OCI-LY1 (cell line): ENCODE measurements around the gene BOLL.

ENCODE experiments used
- H2AFZ ChIP-seq: fragments of 200-600 bp; sonication (generic), shearing (Covaris generic); 2 replicates; pipeline ENCODE4 v1.6.0; 2014; ENCODE audit warnings: antibody characterized with exemption, mild to moderate bottlenecking, low read length
- H3F3A ChIP-seq: fragments of 200-600 bp; sonication (generic), shearing (Covaris generic); 2 replicates; pipeline ENCODE4 v1.6.0; 2014; ENCODE audit warnings: mild to moderate bottlenecking, antibody characterized with exemption, low read length, moderate library complexity; ENCODE audit not compliant: insufficient read depth
- H3K27ac ChIP-seq: fragments of 200-600 bp; sonication (generic); 2 replicates; pipeline ENCODE4 v1.5.1; 2014; ENCODE audit warnings: low read length, mixed run types, mild to moderate bottlenecking, low read depth; ENCODE audit not compliant: poor library complexity, severe bottlenecking
- H3K27me3 ChIP-seq: fragments of 200-600 bp; sonication (generic); 2 replicates; pipeline ENCODE4 v1.6.0; 2014; ENCODE audit warnings: antibody characterized with exemption, mild to moderate bottlenecking, low read length, moderate library complexity; ENCODE audit not compliant: insufficient read depth
- H3K36me3 ChIP-seq: fragments of 200-600 bp; sonication (generic); 2 replicates; pipeline ENCODE4 v1.6.1; 2014; ENCODE audit warnings: mild to moderate bottlenecking, antibody characterized with exemption, low read length, moderate library complexity, mixed read lengths; ENCODE audit not compliant: insufficient read depth
- H3K4me1 ChIP-seq: fragments of 200-600 bp; sonication (generic); 2 replicates; pipeline ENCODE4 v1.5.1; 2014; ENCODE audit warnings: mild to moderate bottlenecking, low read length, moderate library complexity; ENCODE audit not compliant: insufficient read depth, severe bottlenecking
- H3K4me2 ChIP-seq: fragments of 200-600 bp; sonication (generic), shearing (Covaris generic); 2 replicates; pipeline ENCODE4 v1.6.1; 2014; ENCODE audit warnings: low read length
- H3K4me3 ChIP-seq: fragments of 200-600 bp; sonication (generic); 2 replicates; pipeline ENCODE4 v1.5.1; 2014; ENCODE audit warnings: low read length, low read depth, mild to moderate bottlenecking, mixed read lengths; ENCODE audit not compliant: poor library complexity, severe bottlenecking
- H3K79me2 ChIP-seq: fragments of 200-600 bp; shearing (Covaris generic); 2 replicates; pipeline ENCODE4 v1.6.1; 2016; ENCODE audit warnings: mixed run types, low read length, mixed read lengths; ENCODE audit not compliant: insufficient read depth
- H3K9ac ChIP-seq: fragments of 200-600 bp; sonication (generic), shearing (Covaris generic); 2 replicates; pipeline ENCODE4 v1.6.1; 2014; ENCODE audit warnings: mild to moderate bottlenecking, low read length, mixed read lengths
- H3K9me2 ChIP-seq: fragments of 200-600 bp; sonication (generic), shearing (Covaris generic); 2 replicates; pipeline ENCODE4 v1.6.1; 2014; ENCODE audit warnings: low read depth, mild to moderate bottlenecking, low read length, mixed read lengths
- H3K9me3 ChIP-seq: fragments of 200-600 bp; shearing (Covaris generic); 2 replicates; pipeline ENCODE4 v1.6.1; 2014; ENCODE audit warnings: low read length, mixed read lengths
- H4K20me1 ChIP-seq: fragments of 200-600 bp; sonication (generic), shearing (Covaris generic); 2 replicates; pipeline ENCODE4 v1.6.0; 2016; ENCODE audit warnings: mild to moderate bottlenecking, low read length; ENCODE audit not compliant: insufficient read depth
- EZH2 ChIP-seq: fragments of 200-600 bp; sonication (generic), shearing (Covaris generic); IDR thresholded peaks from 2 replicates; pipeline ENCODE4 v1.8.0; 2017; ENCODE audit warnings: borderline replicate concordance, mixed run types, mild to moderate bottlenecking, antibody characterized with exemption, low read length, moderate library complexity, mixed read lengths
- TF ChIP-seq, protein P1 (sequence below): fragments of 200-600 bp; sonication (generic), shearing (Covaris generic); IDR thresholded peaks from 2 replicates; pipeline ENCODE4 v1.5.1; 2017; ENCODE audit warnings: mild to moderate bottlenecking, antibody characterized with exemption, low read length, moderate library complexity, mixed read lengths

BOLL gene

GRCh38 chr2:197804758-197805714, 19.9 kb upstream of the BOLL start:
- Histone ChIP-seq H3K36me3 (no peaks in the 10 kb centered on the region), H3K79me2 (no peaks in the 10 kb centered on the region), H4K20me1 (no peaks in the 10 kb centered on the region), H3K9me2 (no peaks in the 10 kb centered on the region), H3K27me3 (no peaks in the 10 kb centered on the region), H3K4me1 (peaks cover 6% of the 10 kb centered on the region), H3K9me3 (no peaks in the 10 kb centered on the region), H3K4me3 (peak overlapping the region; percentile 59), H3K4me2 (peak overlapping the region; percentile 64), H2AFZ (no peak overlapping the region), H3K9ac (no peak overlapping the region; the same call in 1 of the 2 replicates), H3F3A (no peaks in the 10 kb centered on the region), H3K27ac (no peak overlapping the region)
- TF ChIP-seq, protein P1, sequence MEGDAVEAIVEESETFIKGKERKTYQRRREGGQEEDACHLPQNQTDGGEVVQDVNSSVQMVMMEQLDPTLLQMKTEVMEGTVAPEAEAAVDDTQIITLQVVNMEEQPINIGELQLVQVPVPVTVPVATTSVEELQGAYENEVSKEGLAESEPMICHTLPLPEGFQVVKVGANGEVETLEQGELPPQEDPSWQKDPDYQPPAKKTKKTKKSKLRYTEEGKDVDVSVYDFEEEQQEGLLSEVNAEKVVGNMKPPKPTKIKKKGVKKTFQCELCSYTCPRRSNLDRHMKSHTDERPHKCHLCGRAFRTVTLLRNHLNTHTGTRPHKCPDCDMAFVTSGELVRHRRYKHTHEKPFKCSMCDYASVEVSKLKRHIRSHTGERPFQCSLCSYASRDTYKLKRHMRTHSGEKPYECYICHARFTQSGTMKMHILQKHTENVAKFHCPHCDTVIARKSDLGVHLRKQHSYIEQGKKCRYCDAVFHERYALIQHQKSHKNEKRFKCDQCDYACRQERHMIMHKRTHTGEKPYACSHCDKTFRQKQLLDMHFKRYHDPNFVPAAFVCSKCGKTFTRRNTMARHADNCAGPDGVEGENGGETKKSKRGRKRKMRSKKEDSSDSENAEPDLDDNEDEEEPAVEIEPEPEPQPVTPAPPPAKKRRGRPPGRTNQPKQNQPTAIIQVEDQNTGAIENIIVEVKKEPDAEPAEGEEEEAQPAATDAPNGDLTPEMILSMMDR, result no peak
- no peak for TF ChIP-seq EZH2

DNA sequence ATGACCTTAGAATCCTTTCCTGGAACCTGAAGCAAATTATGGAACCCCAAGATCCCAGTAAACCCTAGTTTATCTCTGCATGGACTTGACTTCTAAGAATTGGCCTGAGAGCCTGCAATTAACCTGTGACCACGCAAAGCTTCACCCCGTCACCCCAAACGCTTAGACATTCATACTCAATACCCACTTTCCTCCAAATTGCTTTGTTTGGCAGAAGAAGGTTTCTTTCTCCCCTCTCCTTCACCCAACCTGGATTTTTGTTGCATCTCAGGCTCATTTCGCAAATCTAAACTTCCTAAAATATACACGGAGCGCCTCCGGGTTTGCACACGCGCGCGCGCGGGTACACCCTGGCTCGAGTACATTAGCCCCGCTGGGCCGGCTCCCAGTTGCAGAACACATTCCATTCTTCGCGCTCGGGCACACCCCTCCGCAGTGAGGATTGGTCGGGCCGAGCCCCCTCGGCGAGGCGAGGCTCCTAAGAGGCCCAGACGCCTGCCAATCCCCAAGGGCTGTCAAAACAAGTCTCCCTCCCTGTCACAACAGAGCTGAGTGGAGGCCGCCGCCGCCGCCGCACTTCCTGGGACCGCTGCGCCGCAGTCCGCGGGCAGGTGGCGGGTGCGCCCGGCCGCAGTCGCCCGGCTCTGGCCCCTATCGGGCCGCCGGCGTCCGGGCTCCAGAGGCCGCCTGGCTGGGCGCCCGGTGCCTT, 19.1 kb upstream of the BOLL start, which contains the start of gene PLCL1:
TSS of gene PLCL1 (plus strand) at position 545 of the 709 bp plus-strand sequence.
- no peak within 1 kb of the TSS for H2AFZ ChIP-seq
- no peak within 1 kb of the TSS; the same call in 1 of the 2 replicates for H3K9ac ChIP-seq

DNA sequence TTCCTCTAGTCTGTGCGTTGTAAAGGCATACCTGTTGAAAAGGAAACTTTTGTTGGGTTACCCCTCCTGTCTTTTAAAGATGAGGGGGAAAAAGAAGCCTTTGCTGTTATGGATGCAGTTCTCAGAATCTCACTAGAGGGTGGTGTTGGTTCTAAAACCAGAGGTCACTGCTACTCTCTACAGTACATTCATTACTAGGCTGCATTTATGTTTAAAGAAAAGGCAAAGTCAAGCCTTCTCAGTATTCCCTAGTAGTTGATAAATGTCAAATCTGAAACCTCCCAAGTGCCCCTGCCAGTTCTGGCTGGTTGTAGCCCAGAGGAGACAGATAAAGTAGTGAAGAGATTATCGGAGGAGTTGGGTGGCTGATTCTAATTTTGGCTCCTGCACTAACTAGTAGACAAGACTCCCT, 17.9 kb upstream of the BOLL start:
- Histone ChIP-seq H3K27ac (no peak overlapping the region), H3K4me3 (no peak overlapping the region), H3K9me2 (no peaks in the 10 kb centered on the region), H3K27me3 (no peaks in the 10 kb centered on the region), H3F3A (no peaks in the 10 kb centered on the region), H3K4me1 (peaks cover 6% of the 10 kb centered on the region), H3K9me3 (no peaks in the 10 kb centered on the region), H2AFZ (no peak overlapping the region), H3K36me3 (no peaks in the 10 kb centered on the region), H3K4me2 (no peak overlapping the region), H4K20me1 (no peaks in the 10 kb centered on the region), H3K79me2 (no peaks in the 10 kb centered on the region), H3K9ac (no peak overlapping the region)
- TF ChIP-seq, protein P1, result peak; percentile 70; the same call in 1 of the 2 replicates
- TF ChIP-seq EZH2, result no peak

More for the DNA sequence above, 19.1 kb upstream of the BOLL start, which contains the start of gene PLCL1:
- TF ChIP-seq, protein P1, result no peak
- Histone ChIP-seq H3K4me1 (peaks cover 6% of the 10 kb centered on the region), H3K27me3 (no peaks in the 10 kb centered on the region), H3K4me2 (peak within 1 kb of the TSS; percentile 64), H3K27ac (no peak within 1 kb of the TSS), H3K4me3 (peak within 1 kb of the TSS; percentile 59), H3K36me3 (no peaks in the 10 kb centered on the region), H3K9me3 (no peaks in the 10 kb centered on the region), H4K20me1 (no peaks in the 10 kb centered on the region), H3F3A (no peaks in the 10 kb centered on the region), H3K9me2 (no peaks in the 10 kb centered on the region), H3K79me2 (no peaks in the 10 kb centered on the region)
